PC-3 (cell line): Measurements from ENCODE around the gene AP3S2.

Source experiments
- EZH2 ChIP-seq: fragments of 300-600 bp; sonication (generic); IDR thresholded peaks from one replicate; pipeline ENCODE4 v1.6.1; 2017; ENCODE audit warnings: antibody characterized with exemption, mild to moderate bottlenecking, low read length; ENCODE audit not compliant: unreplicated experiment
- EZH2phosphoT487 ChIP-seq: fragments of 300-600 bp; sonication (generic); IDR thresholded peaks from 2 replicates; pipeline ENCODE4 v1.6.1; 2018; ENCODE audit warnings: mild to moderate bottlenecking, antibody characterized with exemption, low read length, borderline replicate concordance
- TF ChIP-seq, protein P1 (sequence below): fragments of 300-600 bp; sonication (generic); conservative IDR thresholded peaks from 2 replicates; pipeline ENCODE4 v1.5.1; 2017; ENCODE audit warnings: antibody characterized with exemption, low read depth, mild to moderate bottlenecking, low read length

DNA sequence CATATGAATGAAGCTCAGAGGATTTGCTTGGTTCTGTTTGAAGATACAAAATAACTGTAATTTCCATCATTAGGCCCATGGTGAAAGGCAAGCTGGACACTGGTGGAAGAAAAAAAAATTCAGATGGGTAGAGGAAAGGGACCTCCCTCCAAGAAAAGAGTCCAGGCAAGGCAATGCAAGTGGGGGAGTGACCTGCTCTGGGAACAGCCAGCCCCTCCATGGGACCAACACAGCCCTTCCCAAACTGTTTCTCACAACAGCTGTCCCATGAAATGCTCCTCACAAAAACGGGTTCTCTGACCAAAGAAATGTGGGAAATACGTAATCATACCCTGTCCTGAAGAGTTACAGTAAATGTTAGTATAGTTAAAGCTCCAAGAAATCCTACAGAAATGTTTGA, 4.4 kb upstream of the AP3S2 start:
- TF ChIP-seq, protein P1, sequence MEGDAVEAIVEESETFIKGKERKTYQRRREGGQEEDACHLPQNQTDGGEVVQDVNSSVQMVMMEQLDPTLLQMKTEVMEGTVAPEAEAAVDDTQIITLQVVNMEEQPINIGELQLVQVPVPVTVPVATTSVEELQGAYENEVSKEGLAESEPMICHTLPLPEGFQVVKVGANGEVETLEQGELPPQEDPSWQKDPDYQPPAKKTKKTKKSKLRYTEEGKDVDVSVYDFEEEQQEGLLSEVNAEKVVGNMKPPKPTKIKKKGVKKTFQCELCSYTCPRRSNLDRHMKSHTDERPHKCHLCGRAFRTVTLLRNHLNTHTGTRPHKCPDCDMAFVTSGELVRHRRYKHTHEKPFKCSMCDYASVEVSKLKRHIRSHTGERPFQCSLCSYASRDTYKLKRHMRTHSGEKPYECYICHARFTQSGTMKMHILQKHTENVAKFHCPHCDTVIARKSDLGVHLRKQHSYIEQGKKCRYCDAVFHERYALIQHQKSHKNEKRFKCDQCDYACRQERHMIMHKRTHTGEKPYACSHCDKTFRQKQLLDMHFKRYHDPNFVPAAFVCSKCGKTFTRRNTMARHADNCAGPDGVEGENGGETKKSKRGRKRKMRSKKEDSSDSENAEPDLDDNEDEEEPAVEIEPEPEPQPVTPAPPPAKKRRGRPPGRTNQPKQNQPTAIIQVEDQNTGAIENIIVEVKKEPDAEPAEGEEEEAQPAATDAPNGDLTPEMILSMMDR = no peak
- TF ChIP-seq EZH2 (no peak), EZH2phosphoT487 (no peak)
